K562 (cell line): ENCODE results near the gene DDR1. TPM values are rescaled to one million over a fixed set of nuclear protein-coding genes. Genes with fewer than 3 reads are reported as not detected.

ENCODE experiments used
- ATAC-seq: fragments of 200-7000 bp; cut with Tn5 transposase; 3 replicates; pipeline ENCODE4 v1.9.1; 2020; ENCODE audit warnings: moderate library complexity
- BruUV-seq: library from RNA; stranded (reverse); fragments of 400-500 nt; replicated peaks from 2 replicates; lab custom pipeline; 2021; lab: Mats Ljungman, UMichigan
- CTCF ChIA-PET: fragments of 300-600 bp; formaldehyde crosslinking; extraction: SDS; loops from one replicate; lab custom pipeline; 2021; ENCODE audit warnings: low intra/inter-chr PET ratio; lab: Yijun Ruan, JAX
- POLR2A ChIA-PET: fragments of 300-600, 350-650 bp; sonication (Branson Sonifier 250); formaldehyde crosslinking; extraction: SDS; loops from one replicate; lab custom pipeline; 2021; ENCODE audit warnings: antibody characterized with exemption, inconsistent platforms; lab: Yijun Ruan, JAX
- DNase-seq, 4 experiments: peaks; one replicate each; pipeline versions ENCODE4 v3.0.0 to v3.0.0-alpha.2; 2011 to 2018; ENCODE audit warnings: low spot score in 3 of 4, mixed read lengths in 3 of 4; ENCODE audit errors: extremely low read depth in 1 of 4
- FAIRE-seq: peaks from 2 replicates; lab custom pipeline; 2011; peaks lifted over from hg19 to GRCh38; lab: Jason Lieb, UNC
- H2AFZ ChIP-seq: 2 replicates; pipeline ENCODE4 v1.6.0; 2011; ENCODE audit warnings: low read depth, low read length, control low read depth, inconsistent platforms
- H3K27ac ChIP-seq: fragments of 200-600 bp; 3 replicates; pipeline ENCODE4 v1.8.0; 2011; ENCODE audit warnings: low read depth, mild to moderate bottlenecking, control low read depth, inconsistent platforms, low read length, moderate library complexity, mixed read lengths; ENCODE audit errors: extremely low read depth
- H3K27me3 ChIP-seq, 2 experiments: fragments of 300-600 bp in 1 of 2; 2 replicates in 1 of 2; 3 replicates in 1 of 2; pipeline versions ENCODE4 v1.6.0 to v1.8.0; 2011; ENCODE audit warnings: inconsistent platforms in 2 of 2, low read length in 2 of 2, mild to moderate bottlenecking in 1 of 2, mixed read lengths in 1 of 2, moderate library complexity in 1 of 2; ENCODE audit not compliant: control insufficient read depth in 2 of 2, insufficient read depth in 2 of 2
- H3K36me3 ChIP-seq: fragments of 300-600 bp; 3 replicates; pipeline ENCODE4 v1.8.0; 2011; ENCODE audit warnings: mild to moderate bottlenecking, low read length, inconsistent platforms; ENCODE audit not compliant: control insufficient read depth, insufficient read depth
- H3K4me1 ChIP-seq, 2 experiments: fragments of 200-600 bp in 1 of 2; replicated peaks in 1 of 2; 2 replicates in 1 of 2; 3 replicates in 1 of 2; pipeline versions ENCODE4 v1.5.1 to v1.8.0; 2011; ENCODE audit warnings: inconsistent platforms in 2 of 2, low read length in 2 of 2, mild to moderate bottlenecking in 1 of 2, mixed read lengths in 1 of 2, moderate library complexity in 1 of 2; ENCODE audit not compliant: control insufficient read depth in 2 of 2, insufficient read depth in 2 of 2
- H3K4me2 ChIP-seq: 2 replicates; pipeline ENCODE4 v1.6.1; 2011; ENCODE audit warnings: low read length, control low read depth, inconsistent platforms, mixed read lengths; ENCODE audit not compliant: insufficient read depth
- H3K4me3 ChIP-seq: fragments of 200-600 bp; sonication (generic), shearing (Covaris generic); 2 replicates; pipeline ENCODE4 v1.5.1; 2016; ENCODE audit warnings: control low read depth, inconsistent platforms
- H3K79me2 ChIP-seq: fragments of 200-600 bp; 3 replicates; pipeline ENCODE4 v1.8.0; 2011; ENCODE audit warnings: low read length, inconsistent platforms; ENCODE audit not compliant: control insufficient read depth, insufficient read depth
- H3K9ac ChIP-seq, 2 experiments: 2 replicates each; pipeline versions ENCODE4 v1.6.0 to v1.6.1; 2011; ENCODE audit warnings: low read depth in 2 of 2, low read length in 2 of 2, control low read depth in 1 of 2, inconsistent platforms in 1 of 2, mild to moderate bottlenecking in 1 of 2, mixed read lengths in 1 of 2; ENCODE audit not compliant: insufficient read depth in 1 of 2
- H3K9me1 ChIP-seq: one replicate; pipeline ENCODE4 v1.6.0; 2011; ENCODE audit warnings: inconsistent platforms, mild to moderate bottlenecking, low read length, moderate library complexity; ENCODE audit not compliant: control insufficient read depth, insufficient read depth
- H3K9me3 ChIP-seq: replicated peaks from 2 replicates; pipeline ENCODE4 v1.5.1; 2011; ENCODE audit warnings: low read depth, low read length, inconsistent platforms; ENCODE audit not compliant: control insufficient read depth, insufficient read depth
- H4K20me1 ChIP-seq: replicated peaks from 2 replicates; pipeline ENCODE4 v1.6.1; 2011; ENCODE audit warnings: low read length, inconsistent platforms, mixed read lengths; ENCODE audit not compliant: control insufficient read depth, insufficient read depth
- CHD1 ChIP-seq: fragments of 200-600 bp; sonication (generic); IDR thresholded peaks from one replicate; pipeline ENCODE4 v1.6.1; 2012; ENCODE audit warnings: mild to moderate bottlenecking, moderate library complexity, low read length, inconsistent platforms
- L3MBTL2 ChIP-seq: fragments of 450-650 bp; IDR thresholded peaks from 2 replicates; pipeline ENCODE4 v1.6.1; 2016; ENCODE audit warnings: mild to moderate bottlenecking, moderate library complexity
- MEF2A ChIP-seq: IDR thresholded peaks from 2 replicates; pipeline ENCODE4 v1.6.1; 2011; ENCODE audit warnings: low read depth, mild to moderate bottlenecking, low read length, moderate library complexity; ENCODE audit not compliant: control insufficient read depth
- NR2F6 ChIP-seq: fragments of 450-650 bp; formaldehyde crosslinking; IDR thresholded peaks from 2 replicates; pipeline ENCODE4 v1.4.0; 2020; ENCODE audit warnings: mild to moderate bottlenecking
- PTBP1 ChIP-seq: fragments of 200-400 bp; formaldehyde crosslinking; IDR thresholded peaks from 2 replicates; pipeline ENCODE4 v1.6.1; 2017; ENCODE audit warnings: low read depth, low read length
- RBFOX2 ChIP-seq: fragments of 200-400 bp; formaldehyde crosslinking; IDR thresholded peaks from 2 replicates; pipeline ENCODE4 v1.6.1; 2017; ENCODE audit warnings: low read depth, mild to moderate bottlenecking, low read length, moderate library complexity
- RFX1 ChIP-seq: fragments of 450-650 bp; IDR thresholded peaks from 2 replicates; pipeline ENCODE4 v1.6.1; 2016; ENCODE audit warnings: mild to moderate bottlenecking, moderate library complexity
- SFPQ ChIP-seq: fragments of 200-400 bp; formaldehyde crosslinking; IDR thresholded peaks from 2 replicates; pipeline ENCODE4 v1.6.1; 2017; ENCODE audit warnings: mild to moderate bottlenecking, low read depth, low read length, moderate library complexity
- TCF7L2 ChIP-seq: fragments of 150-350 bp; IDR thresholded peaks from 2 replicates; pipeline ENCODE4 v1.6.1; 2016; ENCODE audit warnings: low read depth, mild to moderate bottlenecking, low read length, moderate library complexity
- TSC22D4 ChIP-seq: fragments of 450-650 bp; IDR thresholded peaks from 2 replicates; pipeline ENCODE4 v1.6.1; 2016; ENCODE audit warnings: missing genetic modification characterization, missing biosample characterization, control low read depth
- WGBS: fragments of 100-300 bp; shearing (Covaris generic); methylation state at CpG from one replicate; pipeline ENCODE4 v1.1.6; 2016; ENCODE audit warnings: low coverage, mixed read lengths; ENCODE audit not compliant: insufficient coverage; ENCODE audit errors: missing lambda C conversion rate; 5-methylcytosine and 5-hydroxymethylcytosine counted together
- in situ Hi-C: fragments of 300-500 bp; cut with MboI; formaldehyde crosslinking; loops from 4 replicates; pipeline ENCODE4 v1.15.0; 2018; ENCODE audit warnings: inconsistent platforms, mixed read lengths
- intact Hi-C: fragments of 100-400 bp; cut with micrococcal nuclease; formaldehyde crosslinking; loops from 2 replicates; pipeline ENCODE4 v1.14.2; 2022
- polyA plus RNA-seq, 8 experiments: library from polyadenylated mRNA; depleted of rRNA in 4 of 8; stranded (reverse) in 5 of 8; unstranded in 3 of 8; fragments of >200 nt; fragmentation: Nextera tagmentation in 2 of 8; fragmentation: Illumina TruSeq in 1 of 8; extraction: Ambion mirVana in 2 of 8; extraction: Trizol in 1 of 8; gene quantifications; 2 replicates each; pipeline versions ENCODE4 v1.2.1 to v1.2.3, GENCODE V29; 2011 to 2014; ENCODE audit warnings: inconsistent platforms in 1 of 8, missing spikeins in 1 of 8
- total RNA-seq, 7 experiments: library from RNA; depleted of rRNA in 6 of 7; stranded (reverse); fragments of >200 nt in 6 of 7; fragmentation: Illumina TruSeq in 2 of 7; extraction: Trizol in 2 of 7; gene quantifications; 2 replicates each; pipeline versions ENCODE4 v1.2.1 to v1.2.3, GENCODE V29; 2011 to 2021; ENCODE audit warnings: low replicate concordance in 1 of 7
- TF ChIP-seq, protein P1 (sequence below), 2 experiments: fragments of 450-650 bp; IDR thresholded peaks; 2 replicates each; pipeline ENCODE4 v1.6.1; 2016
- TF ChIP-seq, protein P2 (sequence below), 3 experiments: fragments of 200-800 bp in 1 of 3; fragments of 250-450 bp in 1 of 3; fragments of 450-650 bp in 1 of 3; sonication (Bioruptor Pico) in 1 of 3; sonication (Bioruptor generic) in 1 of 3; formaldehyde crosslinking in 1 of 3; IDR thresholded peaks; 2 replicates each; pipeline versions ENCODE4 v1.6.1 to v1.8.0; 2016 to 2022; ENCODE audit warnings: mild to moderate bottlenecking in 2 of 3, missing genetic modification characterization in 2 of 3, missing compliant biosample characterization in 1 of 3, moderate library complexity in 1 of 3
- TF ChIP-seq, protein P3 (sequence below): sonication (generic); formaldehyde crosslinking; IDR thresholded peaks from 2 replicates; pipeline ENCODE4 v1.8.0; 2022; ENCODE audit warnings: missing genetic modification reagents, mild to moderate bottlenecking, moderate library complexity, borderline replicate concordance

Gene DDR1
- total and polyA plus RNA-seq, 9 of the 15 experiments (the other 6 are each of a cell fraction or from before 2014, with no cell fraction given), result 1.4 to 44.6 (median 12.2) TPM

- no peak for FAIRE-seq
- Histone ChIP-seq H3K27me3 (no peaks in the 10 kb centered on the region), H3K4me2 (no peak overlapping the region), H3K27ac (no peak overlapping the region), H3K9me1 (no peaks in the 10 kb centered on the region), H2AFZ (no peak overlapping the region), H3K4me3 (no peak overlapping the region), H3K36me3 (peaks cover 83% of the 10 kb centered on the region), H3K9ac (no peak overlapping the region), H4K20me1 (no peaks in the 10 kb centered on the region; the same call in 1 of the 2 replicates), H3K79me2 (peaks cover 8% of the 10 kb centered on the region; the same call in 2 of the 3 replicates), H3K4me1 (peaks cover 3 to 20% of the 10 kb centered on the region in 2 experiments; a peak in 4 of 5 replicates), H3K9me3 (no peaks in the 10 kb centered on the region)
- CTCF ChIA-PET, result no interaction called here
- 85% methylated on average over 13 of the region's 16 CpGs for WGBS
- intact Hi-C loops, result no loop called here
- POLR2A ChIA-PET, result interaction anchor here (0.6 kb wide), 1 partner anchor 12 kb away, joined by 3 read pairs; no protein-coding TSS in a partner anchor
- ATAC-seq, result no peak
- in situ Hi-C loops, result no loop called here
- BruUV-seq, result no TSS peak
- DNase-seq, result no peak
- TF ChIP-seq TSC22D4 (no peak), NR2F6 (no peak), PTBP1 (no peak), RFX1 (no peak), TCF7L2 (no peak), RBFOX2 (0 out of 2 replicates have a peak, but pooled peaks have one; percentile 33), CHD1 (no peak), MEF2A (no peak), L3MBTL2 (no peak), SFPQ (no peak)
- TF ChIP-seq, protein P1, sequence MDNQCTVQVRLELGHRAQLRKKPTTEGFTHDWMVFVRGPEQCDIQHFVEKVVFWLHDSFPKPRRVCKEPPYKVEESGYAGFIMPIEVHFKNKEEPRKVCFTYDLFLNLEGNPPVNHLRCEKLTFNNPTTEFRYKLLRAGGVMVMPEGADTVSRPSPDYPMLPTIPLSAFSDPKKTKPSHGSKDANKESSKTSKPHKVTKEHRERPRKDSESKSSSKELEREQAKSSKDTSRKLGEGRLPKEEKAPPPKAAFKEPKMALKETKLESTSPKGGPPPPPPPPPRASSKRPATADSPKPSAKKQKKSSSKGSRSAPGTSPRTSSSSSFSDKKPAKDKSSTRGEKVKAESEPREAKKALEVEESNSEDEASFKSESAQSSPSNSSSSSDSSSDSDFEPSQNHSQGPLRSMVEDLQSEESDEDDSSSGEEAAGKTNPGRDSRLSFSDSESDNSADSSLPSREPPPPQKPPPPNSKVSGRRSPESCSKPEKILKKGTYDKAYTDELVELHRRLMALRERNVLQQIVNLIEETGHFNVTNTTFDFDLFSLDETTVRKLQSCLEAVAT (IDR thresholded peaks at IDR 0.05), result no peak
- TF ChIP-seq, protein P2, sequence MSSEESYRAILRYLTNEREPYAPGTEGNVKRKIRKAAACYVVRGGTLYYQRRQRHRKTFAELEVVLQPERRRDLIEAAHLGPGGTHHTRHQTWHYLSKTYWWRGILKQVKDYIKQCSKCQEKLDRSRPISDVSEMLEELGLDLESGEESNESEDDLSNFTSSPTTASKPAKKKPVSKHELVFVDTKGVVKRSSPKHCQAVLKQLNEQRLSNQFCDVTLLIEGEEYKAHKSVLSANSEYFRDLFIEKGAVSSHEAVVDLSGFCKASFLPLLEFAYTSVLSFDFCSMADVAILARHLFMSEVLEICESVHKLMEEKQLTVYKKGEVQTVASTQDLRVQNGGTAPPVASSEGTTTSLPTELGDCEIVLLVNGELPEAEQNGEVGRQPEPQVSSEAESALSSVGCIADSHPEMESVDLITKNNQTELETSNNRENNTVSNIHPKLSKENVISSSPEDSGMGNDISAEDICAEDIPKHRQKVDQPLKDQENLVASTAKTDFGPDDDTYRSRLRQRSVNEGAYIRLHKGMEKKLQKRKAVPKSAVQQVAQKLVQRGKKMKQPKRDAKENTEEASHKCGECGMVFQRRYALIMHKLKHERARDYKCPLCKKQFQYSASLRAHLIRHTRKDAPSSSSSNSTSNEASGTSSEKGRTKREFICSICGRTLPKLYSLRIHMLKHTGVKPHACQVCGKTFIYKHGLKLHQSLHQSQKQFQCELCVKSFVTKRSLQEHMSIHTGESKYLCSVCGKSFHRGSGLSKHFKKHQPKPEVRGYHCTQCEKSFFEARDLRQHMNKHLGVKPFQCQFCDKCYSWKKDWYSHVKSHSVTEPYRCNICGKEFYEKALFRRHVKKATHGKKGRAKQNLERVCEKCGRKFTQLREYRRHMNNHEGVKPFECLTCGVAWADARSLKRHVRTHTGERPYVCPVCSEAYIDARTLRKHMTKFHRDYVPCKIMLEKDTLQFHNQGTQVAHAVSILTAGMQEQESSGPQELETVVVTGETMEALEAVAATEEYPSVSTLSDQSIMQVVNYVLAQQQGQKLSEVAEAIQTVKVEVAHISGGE (CRISPR knock-in tag; IDR thresholded peaks at IDR 0.05), result no peak
- TF ChIP-seq, protein P3, sequence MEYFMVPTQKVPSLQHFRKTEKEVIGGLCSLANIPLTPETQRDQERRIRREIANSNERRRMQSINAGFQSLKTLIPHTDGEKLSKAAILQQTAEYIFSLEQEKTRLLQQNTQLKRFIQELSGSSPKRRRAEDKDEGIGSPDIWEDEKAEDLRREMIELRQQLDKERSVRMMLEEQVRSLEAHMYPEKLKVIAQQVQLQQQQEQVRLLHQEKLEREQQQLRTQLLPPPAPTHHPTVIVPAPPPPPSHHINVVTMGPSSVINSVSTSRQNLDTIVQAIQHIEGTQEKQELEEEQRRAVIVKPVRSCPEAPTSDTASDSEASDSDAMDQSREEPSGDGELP, result peak; percentile 30; the same call in 1 of the 2 replicates
Observed at GRCh38 chr6:30893001-30893591, 8.8 kb downstream of the DDR1 start.
